GM18519 (cell line): Measurements from ENCODE around the gene ARMC9.
"Not testable (repeated sequence)": the region's sequence is repeated elsewhere in the genome, so short reads cannot be mapped to it uniquely, and the experiment has no call there.

Experiments
- ATAC-seq: cut with Tn5 transposase; IDR thresholded peaks from one replicate; pipeline ENCODE4 v1.9.1; 2021; ENCODE audit warnings: mild to moderate bottlenecking, moderate library complexity; ENCODE audit not compliant: unreplicated experiment, low FRiP score

ARMC9 gene

DNA sequence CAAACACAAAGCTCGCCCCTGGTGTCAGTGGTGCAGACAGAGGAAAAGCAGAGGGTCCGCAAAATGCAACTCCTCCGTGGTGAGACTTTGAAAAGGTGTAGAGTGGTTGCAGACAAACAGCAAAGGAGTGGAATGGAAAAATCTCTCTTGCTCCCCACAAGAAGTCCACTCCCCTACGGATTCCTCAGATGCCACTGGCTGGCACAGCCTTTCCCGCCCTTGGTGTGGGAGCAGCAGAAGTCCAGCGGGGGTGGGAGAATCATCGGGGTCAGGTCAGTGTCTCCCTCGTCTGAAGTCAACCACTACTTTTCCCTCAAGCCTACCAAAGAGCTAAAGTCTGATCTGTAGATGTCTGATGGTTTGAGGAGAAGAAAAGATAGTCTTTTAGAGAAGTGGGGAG, 174.8 kb downstream of the ARMC9 start:
- ATAC-seq, result no peak

DNA sequence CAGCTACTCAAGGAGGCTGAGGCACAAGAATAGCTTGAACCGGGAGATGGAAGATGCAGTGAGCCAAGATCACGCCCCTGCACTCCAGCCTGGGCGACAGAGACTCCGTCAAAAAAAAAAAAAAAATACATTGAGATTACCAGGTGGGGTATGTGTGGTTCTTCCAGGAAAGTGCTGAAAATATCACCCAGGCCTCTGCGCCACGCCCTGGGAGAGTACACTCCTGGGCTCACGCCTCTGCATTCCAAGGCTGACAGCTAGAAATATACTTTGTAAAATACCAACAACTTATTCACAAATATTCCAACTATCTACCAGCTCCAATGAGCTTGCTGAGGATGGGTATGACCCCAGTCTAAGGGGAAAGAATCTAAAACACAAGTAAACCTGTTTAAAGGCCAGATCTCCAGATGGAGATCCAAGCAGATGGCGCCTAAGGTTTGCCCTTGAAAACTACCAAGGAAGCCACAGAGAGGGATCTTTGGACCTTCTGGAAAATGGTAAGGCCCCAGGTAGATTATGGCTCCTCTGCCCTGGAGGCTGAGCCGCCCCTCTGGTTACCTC, 175.4 kb downstream of the ARMC9 start:
- ATAC-seq, result no peak

- ATAC-seq, result no peak
Measured at GRCh38 chr2:231374771-231375170, 176.3 kb downstream of the ARMC9 start.

GRCh38 chr2:231375994-231376615, 177.7 kb downstream of the ARMC9 start:
- not testable (repeated sequence) for ATAC-seq

DNA sequence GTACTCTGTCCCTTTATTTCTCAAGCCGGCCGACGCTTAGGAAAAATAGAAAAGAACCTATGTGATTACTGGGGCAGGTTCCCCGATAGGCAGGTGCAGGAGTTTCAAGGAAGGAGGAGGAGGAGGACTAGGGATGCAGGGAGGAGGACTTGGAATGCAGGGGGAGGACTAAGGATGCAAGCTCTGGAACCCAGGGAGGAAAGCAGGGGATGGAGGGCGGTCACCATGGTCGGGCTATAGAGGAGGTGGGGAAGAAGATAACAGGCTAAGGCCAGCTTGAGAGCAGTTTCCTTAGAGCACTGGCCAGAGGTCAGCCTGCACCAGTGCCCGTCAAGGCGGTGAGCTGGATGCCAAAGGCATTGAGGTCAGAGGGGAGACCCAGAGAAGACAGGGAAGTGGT, 178.4 kb downstream of the ARMC9 start:
- ATAC-seq, result no peak

- ATAC-seq, result no peak
Measured at GRCh38 chr2:231378026-231378722, 179.7 kb downstream of the ARMC9 start.

DNA sequence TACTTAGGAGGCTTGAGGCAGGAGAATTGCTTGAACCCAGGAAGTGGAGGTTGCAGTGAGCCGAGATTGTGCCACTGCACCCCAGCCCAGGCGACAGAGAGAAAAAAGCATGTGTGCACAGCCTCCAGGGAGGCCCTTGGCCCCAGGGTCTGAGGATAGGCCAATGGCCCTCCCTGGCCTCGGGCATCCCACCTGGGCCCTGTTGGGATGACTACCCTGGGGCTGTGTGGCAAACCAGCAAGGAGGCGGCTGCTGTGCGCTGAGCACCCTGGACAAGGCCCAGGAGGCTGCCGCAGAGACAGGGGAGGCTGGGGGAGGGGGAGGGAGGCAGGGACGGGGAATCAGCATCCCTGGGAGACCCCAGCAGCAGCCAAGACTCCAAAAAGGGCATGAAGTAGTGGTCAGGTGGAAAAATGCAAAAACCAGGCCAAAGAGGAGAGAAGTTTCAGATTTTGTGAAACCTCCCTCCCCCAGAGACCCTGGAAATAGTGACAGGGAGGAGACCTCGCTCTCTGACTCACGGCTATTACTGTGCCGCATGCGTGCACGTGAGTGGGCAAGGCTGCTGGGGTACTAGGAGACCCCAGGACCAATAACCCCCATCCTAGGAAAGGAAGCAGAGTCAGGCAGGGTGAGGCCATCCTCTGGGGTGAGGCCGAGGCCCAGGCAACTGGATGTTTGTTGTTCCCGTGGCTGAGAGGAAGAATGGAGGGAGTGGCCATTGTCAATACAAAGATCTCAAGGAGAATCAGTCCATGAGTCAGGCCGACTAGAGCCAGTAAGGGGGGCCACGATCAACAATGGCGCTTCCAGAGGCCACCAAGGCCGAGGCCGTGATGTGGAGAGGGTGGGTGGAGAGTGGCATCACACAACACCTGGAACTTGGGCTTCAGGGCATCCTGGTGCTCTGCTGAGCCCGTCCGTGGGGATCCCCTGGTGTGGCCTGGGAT, 181.1 kb downstream of the ARMC9 start:
- ATAC-seq, result no peak

- no peak for ATAC-seq
Measured at GRCh38 chr2:231380307-231380706, 181.9 kb downstream of the ARMC9 start.

DNA sequence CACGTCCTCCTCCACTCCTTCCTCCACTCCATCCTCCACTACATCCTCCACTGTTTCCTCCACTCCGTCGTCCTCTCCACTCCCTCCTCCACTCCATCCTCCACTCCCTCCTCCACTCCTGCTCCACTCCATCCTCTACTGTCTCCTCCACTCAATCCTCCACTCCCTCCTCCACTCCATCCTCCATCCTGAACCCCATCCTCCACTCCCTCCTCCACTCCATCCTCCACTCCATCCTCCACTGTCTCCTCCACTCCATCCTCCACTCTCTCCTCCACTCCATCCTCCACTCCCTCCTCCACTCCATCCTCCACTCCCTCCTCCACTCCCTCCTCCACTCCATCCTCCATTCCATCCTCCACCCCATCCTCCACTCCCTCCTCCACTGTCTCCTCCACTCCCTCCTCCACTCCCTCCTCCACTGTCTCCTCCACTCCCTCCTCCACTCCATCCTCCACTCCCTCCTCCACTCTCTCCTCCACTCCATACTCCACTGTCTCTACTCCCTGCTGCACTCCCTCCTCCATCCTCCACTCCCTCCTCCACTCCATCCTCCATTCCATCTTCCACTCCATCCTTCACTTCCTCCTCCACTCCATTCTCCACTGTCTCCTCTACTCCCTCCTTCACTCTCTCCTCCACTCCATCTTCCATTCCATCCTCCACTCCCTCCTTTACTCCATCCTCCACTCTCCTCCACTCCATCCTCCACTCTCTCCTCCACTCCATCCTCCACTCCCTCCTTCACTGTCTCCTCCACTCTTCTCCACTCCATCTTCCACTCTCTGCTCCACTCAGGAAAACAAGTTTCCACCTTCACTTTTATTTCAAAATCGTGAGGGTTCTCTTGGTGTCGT, 182.8 kb downstream of the ARMC9 start:
- no peak for ATAC-seq

DNA sequence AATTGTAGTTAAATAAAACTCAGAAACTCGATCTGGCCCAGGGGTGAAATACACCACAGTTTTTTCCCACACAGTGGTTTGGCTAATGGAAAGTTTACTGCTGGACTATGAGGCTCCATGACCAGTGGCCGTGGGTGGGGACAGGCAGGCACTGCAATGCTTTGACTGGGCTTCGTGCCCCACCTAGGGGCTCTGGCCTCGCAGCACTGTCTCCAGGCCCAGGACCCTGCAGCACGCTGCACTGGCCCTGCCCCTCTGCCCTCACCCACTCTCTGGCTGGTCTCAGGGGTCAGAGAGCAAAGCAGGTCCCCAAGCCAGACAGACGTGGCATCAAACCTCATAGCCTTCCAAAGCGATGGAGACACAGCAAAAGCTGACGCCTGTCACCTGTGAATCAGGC, 183.7 kb downstream of the ARMC9 start:
- no peak for ATAC-seq

DNA sequence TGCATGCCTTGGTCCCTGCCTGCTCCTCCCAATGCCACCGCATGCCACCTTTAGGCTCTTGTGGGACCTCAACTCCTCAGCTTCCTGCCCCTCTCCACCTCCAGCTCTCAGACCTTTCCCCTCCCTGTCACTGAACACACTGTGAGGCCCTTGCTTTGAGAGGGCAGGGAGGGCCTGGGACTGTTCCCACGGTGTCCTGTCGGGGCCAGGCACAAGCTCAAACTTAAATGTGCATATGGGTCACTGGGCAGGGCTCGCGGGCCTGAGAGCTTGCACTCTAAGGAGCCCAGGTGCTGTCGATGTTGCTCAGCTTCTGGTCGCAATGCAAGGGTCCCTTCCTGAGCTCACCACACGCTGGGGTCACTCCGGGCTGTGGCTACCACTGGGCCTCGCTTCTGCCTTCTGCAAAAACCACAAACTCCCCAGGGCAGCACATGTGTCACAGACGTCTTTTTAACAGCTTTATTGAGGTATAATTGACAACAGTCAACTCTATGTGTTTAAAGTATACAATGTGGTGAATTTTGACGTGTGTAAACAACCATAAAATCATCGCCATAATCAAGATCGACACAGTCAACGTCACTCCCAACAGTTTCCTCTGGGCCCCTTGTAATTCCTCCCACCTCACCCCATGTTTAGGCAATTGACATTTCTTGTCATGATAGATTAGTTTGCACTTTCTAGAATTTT, 185.1 kb downstream of the ARMC9 start:
- ATAC-seq, result no peak

- no peak for ATAC-seq
Measured at GRCh38 chr2:231384109-231384435, 185.6 kb downstream of the ARMC9 start.

DNA sequence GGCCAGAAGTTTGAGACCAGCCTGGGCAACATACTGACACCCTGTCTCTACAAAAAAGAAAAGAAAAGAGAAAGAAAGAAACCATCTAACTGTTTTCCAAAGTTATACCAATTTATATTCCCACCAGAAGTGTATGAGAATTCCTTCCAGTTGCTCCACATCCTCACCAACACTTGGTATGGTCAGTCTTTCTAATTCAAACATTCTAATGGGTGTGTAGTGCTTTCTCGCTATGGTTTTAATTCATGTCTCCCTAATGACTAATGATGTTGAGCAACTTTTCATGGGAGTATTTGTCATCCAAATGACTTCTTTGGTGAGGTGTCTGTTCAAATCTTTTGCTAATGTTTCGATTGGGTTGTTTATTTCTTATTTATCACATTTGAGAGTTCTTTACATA, 186.5 kb downstream of the ARMC9 start:
- ATAC-seq, result no peak

- no peak for ATAC-seq
Measured at GRCh38 chr2:231385429-231385828, 187.0 kb downstream of the ARMC9 start.

GRCh38 chr2:231386446-231386845, 188.0 kb downstream of the ARMC9 start:
- ATAC-seq, result no peak

- ATAC-seq, result no peak
Measured at GRCh38 chr2:231387904-231388724, 189.7 kb downstream of the ARMC9 start.

DNA sequence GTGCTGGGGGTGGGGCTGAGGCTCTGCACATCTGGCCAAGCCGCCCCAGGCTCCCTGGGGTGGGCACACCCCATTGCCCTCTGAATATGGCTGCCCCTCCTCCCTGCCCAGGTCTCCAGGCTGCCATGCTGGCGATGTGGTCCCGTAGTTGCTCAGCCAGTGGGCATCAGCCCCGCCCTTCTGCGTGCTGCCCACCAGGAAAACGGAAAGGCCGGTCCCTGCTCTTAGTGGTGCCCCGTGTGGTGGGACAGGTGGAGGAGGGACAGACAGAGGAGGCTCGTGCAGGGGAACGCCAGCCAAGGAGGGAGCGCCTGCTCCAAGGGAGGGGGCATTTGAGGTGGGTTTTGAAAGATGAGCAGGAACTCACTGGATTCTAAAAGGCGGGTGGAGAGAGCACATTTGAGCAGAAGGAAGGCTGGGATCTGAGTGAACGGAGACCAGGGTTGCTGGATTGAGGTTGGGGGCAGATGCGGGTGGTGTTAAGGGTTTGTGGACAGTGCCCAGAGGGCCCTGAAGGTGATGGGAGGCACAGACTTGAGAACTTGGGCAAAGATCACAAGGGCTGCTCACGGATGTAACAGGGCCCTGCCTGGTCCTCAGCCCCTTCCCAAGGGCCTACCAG, 190.4 kb downstream of the ARMC9 start:
- ATAC-seq, result no peak

DNA sequence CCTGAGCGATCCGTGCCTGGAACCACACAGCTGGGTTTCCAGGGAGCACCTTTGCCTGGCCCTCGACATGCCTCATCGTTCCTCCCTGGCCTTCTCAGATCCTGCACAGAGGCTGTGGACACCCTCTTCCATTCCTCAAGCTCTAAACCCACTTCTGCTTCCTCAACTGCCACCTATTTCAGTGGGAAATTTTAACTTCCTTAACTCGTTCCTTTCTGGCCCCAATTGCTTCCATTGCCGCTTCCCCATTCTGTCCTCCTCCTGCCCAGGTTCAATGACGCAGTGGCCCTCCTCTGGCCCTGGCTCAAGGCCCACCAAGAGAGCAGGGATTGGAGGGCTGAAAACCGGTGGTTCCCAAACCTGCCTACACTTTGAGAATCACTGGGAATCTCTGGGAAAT, 192.2 kb downstream of the ARMC9 start:
- ATAC-seq, result no peak
